GM18868 (cell line): Measurements from ENCODE around the gene PTCHD1.

Experiments
- ATAC-seq: cut with Tn5 transposase; IDR thresholded peaks from one replicate; pipeline ENCODE4 v1.9.1; 2021; ENCODE audit warnings: mild to moderate bottlenecking, moderate library complexity; ENCODE audit not compliant: unreplicated experiment

PTCHD1 gene

DNA sequence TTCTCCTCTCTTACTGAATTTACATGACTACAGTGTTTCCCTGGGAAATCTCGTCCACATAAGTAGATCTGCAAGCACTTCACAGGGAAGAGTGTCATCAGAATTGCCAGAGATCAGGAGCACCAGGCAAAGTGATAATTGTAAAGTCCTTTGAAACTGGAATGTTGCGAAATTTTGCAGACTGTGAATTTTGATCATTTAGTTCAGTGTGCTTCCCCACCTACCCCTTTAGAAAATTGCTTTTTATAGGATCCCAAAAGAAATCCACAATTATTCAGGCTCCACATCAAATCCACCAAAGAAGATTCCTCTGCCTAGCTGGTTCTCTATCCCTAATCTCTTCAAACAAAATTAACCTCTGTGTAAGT, 10.2 kb downstream of the PTCHD1 start:
- ATAC-seq = no peak

DNA sequence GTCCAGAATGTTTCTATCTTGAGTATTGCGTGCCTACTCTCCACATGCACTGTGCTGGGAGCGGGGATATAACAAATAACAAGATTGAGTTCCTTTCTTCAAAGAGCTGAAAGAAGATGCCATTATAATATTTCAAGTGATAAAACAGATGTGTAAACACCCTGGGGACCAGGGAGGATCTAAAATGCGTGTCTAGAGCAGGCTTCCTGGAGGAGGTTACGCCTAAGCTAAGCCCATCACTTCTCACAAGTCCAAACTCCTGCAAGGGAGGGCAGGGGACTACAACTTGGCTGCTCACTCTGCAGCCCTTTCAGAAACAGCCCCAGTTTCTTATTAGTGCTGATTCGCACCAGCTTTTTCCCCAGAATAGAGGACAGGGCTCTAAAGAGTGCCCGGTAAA, 21.5 kb downstream of the PTCHD1 start:
- ATAC-seq = no peak

DNA sequence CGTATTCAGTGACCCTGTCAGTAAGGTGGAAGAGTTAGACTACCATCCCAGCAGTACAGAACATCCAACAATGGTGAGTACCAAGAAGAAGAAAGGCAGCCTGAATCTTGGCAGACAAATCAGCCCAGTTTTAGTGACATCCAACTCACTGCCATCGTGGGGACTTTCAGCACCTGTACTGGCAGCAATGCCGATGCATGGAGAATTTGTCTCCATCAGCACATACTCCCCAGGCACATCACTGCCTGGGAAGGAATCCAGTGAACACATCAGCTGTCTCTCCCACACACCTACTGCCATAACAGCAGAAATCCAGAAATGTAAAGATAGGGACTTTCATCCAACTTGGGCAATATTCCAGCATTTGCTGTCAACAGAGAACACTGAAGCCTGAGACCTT, 29.8 kb downstream of the PTCHD1 start:
- ATAC-seq = no peak

DNA sequence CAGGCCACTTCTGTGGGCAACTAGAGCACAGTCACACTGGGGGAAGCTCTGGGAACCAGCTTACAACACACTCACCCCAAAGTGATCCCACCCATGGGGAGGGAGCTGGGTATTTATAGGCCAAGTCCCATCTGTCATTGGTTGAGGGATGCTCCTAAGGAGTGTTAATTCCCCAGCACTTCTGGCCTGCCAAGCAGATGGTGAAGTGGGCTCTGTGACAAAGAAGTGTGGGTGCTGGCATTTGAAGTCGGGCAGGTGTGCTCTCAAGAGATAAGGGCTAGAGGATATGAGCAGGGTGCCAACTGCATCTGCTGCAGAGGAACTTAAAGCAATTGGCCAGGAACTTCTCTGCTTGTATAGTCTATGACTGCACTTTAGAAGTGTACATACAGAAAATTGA, 30.9 kb downstream of the PTCHD1 start:
- ATAC-seq = no peak

- no peak for ATAC-seq
Observed at GRCh38 chrX:23366914-23367313, 32.3 kb downstream of the PTCHD1 start.

DNA sequence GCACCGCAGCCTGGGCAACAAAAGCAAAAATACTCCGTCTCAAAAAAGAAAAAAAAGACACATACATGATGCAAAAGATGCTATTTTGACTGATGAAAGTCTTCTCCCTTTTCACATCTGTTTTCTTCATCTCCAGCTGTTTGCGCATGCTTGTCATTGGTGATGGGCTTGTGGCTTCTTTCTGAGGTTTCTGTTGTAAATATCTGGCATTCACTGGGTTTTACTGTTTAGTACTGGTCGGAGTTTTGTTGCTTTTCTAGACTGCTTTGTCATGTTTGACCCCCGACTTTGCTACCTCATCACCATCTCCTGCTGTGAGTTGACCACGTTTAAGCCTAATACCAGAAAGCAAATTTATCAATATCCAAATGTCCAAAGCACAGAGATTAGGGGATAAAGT, 34.4 kb downstream of the PTCHD1 start:
- no peak for ATAC-seq

DNA sequence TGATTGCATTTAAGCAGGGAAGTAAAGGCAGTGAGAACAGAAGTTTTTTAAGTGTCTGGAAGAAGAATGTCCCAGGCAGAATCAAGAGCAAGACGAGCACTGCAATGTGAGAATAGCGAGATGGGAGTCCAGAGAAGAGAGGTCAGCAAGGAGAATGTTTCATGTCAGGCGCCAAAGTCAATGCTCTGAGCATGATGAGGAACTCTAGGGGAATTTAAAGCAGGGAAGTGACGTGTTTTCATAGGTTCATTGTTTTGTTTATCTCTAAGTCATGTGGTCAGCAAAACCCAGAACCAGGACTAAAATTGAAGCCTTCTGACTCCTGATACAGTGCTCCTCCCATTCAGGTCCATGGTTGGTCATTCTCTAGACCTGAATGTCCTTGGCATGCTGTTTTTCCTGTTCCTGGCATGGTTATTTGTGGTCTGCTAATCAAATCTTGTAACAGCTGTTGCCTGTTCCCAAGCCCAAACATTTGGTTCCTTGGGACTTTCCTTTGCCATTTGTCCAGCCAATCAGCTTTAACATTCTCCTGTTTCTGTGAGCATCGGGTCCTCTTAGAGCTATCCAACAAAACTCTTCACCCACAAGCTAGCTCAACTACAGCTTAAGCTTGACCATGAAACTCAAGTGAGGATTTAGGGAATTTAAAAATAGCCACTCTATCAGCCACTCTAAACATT, 37.7 kb downstream of the PTCHD1 start:
- ATAC-seq = no peak

- no peak for ATAC-seq
Observed at GRCh38 chrX:23373129-23373804, 38.6 kb downstream of the PTCHD1 start.

GRCh38 chrX:23374291-23374690, 39.6 kb downstream of the PTCHD1 start:
- no peak for ATAC-seq

GRCh38 chrX:23376581-23376980, 41.9 kb downstream of the PTCHD1 start:
- no peak for ATAC-seq

GRCh38 chrX:23380581-23380980, 45.9 kb downstream of the PTCHD1 start:
- no peak for ATAC-seq

- ATAC-seq = no peak
Observed at GRCh38 chrX:23381099-23382087, 46.7 kb downstream of the PTCHD1 start.

GRCh38 chrX:23382572-23382971, 47.9 kb downstream of the PTCHD1 start:
- no peak for ATAC-seq

- no peak for ATAC-seq
Observed at GRCh38 chrX:23383411-23383810, 48.8 kb downstream of the PTCHD1 start.

- ATAC-seq = no peak
Observed at GRCh38 chrX:23385242-23385641, 50.6 kb downstream of the PTCHD1 start.

DNA sequence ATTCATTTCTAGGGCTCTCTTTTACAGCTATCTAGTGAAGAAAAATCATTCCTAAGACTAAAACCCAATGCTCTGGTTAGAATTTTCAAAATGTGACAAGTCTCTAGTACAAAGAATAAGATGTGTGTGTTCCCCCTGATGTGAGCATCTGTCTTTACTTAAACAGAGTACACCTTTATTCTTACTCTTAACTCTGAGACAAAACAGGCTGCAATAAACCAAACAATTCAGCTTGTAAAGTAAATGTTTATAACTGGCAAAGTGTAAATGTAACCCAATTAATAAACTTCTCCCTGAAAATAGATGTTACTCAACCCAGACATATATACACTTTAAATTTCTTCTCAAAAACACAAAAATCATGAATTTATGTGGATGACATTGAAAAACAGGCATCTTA, 51.6 kb downstream of the PTCHD1 start:
- no peak for ATAC-seq

GRCh38 chrX:23386726-23387125, 52.1 kb downstream of the PTCHD1 start:
- no peak for ATAC-seq

- ATAC-seq = no peak
Observed at GRCh38 chrX:23387550-23388184, 53.0 kb downstream of the PTCHD1 start.

- ATAC-seq = no peak
Observed at GRCh38 chrX:23389196-23389792, 54.6 kb downstream of the PTCHD1 start.

DNA sequence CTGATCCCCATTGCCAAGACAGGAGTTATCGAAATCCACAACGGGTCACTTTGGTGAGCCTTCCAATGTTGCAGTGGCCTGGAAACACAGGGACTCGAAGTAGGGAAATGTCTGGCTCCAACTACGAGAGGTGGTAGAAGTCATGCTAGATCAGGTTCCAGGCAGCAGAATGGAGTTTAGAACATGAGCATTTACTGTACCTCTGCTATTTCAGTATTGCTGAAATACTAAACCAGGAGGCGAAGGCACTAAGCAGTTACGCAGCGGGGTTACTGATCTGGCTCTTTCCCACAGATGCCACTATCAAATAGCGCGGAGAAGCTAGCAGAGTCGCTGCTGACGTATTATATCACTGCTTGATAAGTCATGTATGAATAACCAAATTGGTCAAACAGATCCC, 56.3 kb downstream of the PTCHD1 start:
- ATAC-seq = no peak

DNA sequence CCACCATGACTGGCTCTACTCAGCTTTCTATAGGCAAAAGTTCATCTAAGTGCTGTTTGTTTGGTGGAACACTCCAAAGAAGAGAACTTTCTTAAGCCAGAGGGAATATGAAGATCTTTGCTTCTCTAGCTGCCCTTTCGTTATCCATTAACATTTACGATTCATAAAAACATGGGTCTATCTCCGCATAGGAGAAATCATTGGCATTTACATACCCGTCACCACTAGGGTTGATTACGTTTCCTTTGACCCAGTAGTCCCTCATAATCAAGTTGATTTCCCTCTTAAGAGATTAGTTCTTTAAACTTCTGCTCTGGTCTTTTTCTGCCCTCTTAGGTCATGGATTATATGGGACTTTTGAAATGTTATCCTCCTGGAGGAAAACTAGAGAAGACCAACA, 57.5 kb downstream of the PTCHD1 start:
- ATAC-seq = no peak
